OCI-LY3 (cell line): ENCODE data around the gene EIF1.
A peak's percentile ranks its signal among the peaks of the same experiment; 100 is the strongest.

Experiments used
- H2AFZ ChIP-seq: fragments of 200-600, 300-600 bp; shearing (Covaris generic); 2 replicates; pipeline ENCODE4 v1.6.0; 2014; ENCODE audit warnings: antibody characterized with exemption, low read depth, low read length
- H3K27ac ChIP-seq: fragments of 200-600, 300-600 bp; sonication (generic); 2 replicates; pipeline ENCODE4 v1.5.1; 2014; ENCODE audit warnings: mild to moderate bottlenecking, low read length, moderate library complexity, mixed read lengths
- H3K27me3 ChIP-seq: fragments of 200-600, 300-600 bp; sonication (generic); 2 replicates; pipeline ENCODE4 v1.6.1; 2014; ENCODE audit warnings: low read depth, low read length, mixed read lengths
- H3K36me3 ChIP-seq: fragments of 200-600, 300-600 bp; sonication (generic); replicated peaks from 2 replicates; pipeline ENCODE3; 2014; ENCODE audit warnings: low read depth, low read length, mixed read lengths
- H3K4me1 ChIP-seq: fragments of 300-600, 200-600 bp; sonication (generic); 2 replicates; pipeline ENCODE4 v1.6.1; 2014; ENCODE audit warnings: low read length, mixed read lengths
- H3K4me2 ChIP-seq: fragments of 200-600, 300-600 bp; sonication (generic); 2 replicates; pipeline ENCODE4 v1.6.1; 2014; ENCODE audit warnings: low read length, mixed read lengths
- H3K4me3 ChIP-seq: fragments of 300-600, 200-600 bp; sonication (generic); 2 replicates; pipeline ENCODE4 v1.5.1; 2014; ENCODE audit warnings: antibody characterized with exemption, mild to moderate bottlenecking, low read length, moderate library complexity
- H3K79me2 ChIP-seq: fragments of 300-600, 200-600 bp; shearing (Covaris generic); 2 replicates; pipeline ENCODE4 v1.6.1; 2014; ENCODE audit warnings: mild to moderate bottlenecking, low read length, mixed read lengths
- H3K9ac ChIP-seq: fragments of 300-600, 200-600 bp; shearing (Covaris generic); 2 replicates; pipeline ENCODE4 v1.6.0; 2014; ENCODE audit warnings: mild to moderate bottlenecking, low read length, moderate library complexity
- H3K9me3 ChIP-seq: fragments of 200-600, 300-600 bp; shearing (Covaris generic); 2 replicates; pipeline ENCODE4 v1.6.1; 2014; ENCODE audit warnings: low read length, mixed read lengths; ENCODE audit not compliant: insufficient read depth
- H4K20me1 ChIP-seq: fragments of 200-600, 300-600 bp; sonication (generic); 2 replicates; pipeline ENCODE4 v1.6.1; 2016; ENCODE audit warnings: low read length, mixed read lengths; ENCODE audit not compliant: insufficient read depth
- CTCF ChIP-seq: fragments of 200-600, 300-600 bp; sonication (generic); IDR thresholded peaks from 2 replicates; pipeline ENCODE4 v1.5.1; 2014; ENCODE audit warnings: antibody characterized with exemption, low read length, low read depth
- EZH2phosphoT487 ChIP-seq: fragments of 200-600 bp; shearing (Covaris generic); IDR thresholded peaks from 2 replicates; pipeline ENCODE4 v1.6.1; 2018; ENCODE audit warnings: antibody characterized with exemption, mixed run types, low read depth

The EIF1 gene

GRCh38 chr17:41664587-41665565 lies 23.8 kb upstream of the EIF1 start:
- no peaks in the 10 kb centered on the region for H4K20me1 ChIP-seq
- no peaks in the 10 kb centered on the region for H3K9me3 ChIP-seq
- peak overlapping the region; percentile 84 for H3K9ac ChIP-seq
- peak overlapping the region; percentile 71; the same call in 1 of the 2 replicates for H2AFZ ChIP-seq
- TF ChIP-seq CTCF (no peak), EZH2phosphoT487 (no peak)
- peaks cover 40% of the 10 kb centered on the region for H3K4me1 ChIP-seq
- peak overlapping the region; percentile 84 for H3K4me2 ChIP-seq
- H3K36me3 ChIP-seq = no peaks in the 10 kb centered on the region
- H3K27ac ChIP-seq = peak overlapping the region; percentile 99
- no peaks in the 10 kb centered on the region for H3K79me2 ChIP-seq
- peak overlapping the region; percentile 98 for H3K4me3 ChIP-seq
- H3K27me3 ChIP-seq = peaks cover 10% of the 10 kb centered on the region; the same call in 1 of the 2 replicates

- Histone ChIP-seq H3K9me3 (no peaks in the 10 kb centered on the region), H3K27ac (peak overlapping the region; percentile 99), H3K4me1 (peaks cover 48% of the 10 kb centered on the region), H4K20me1 (no peaks in the 10 kb centered on the region), H3K9ac (peak overlapping the region; percentile 84), H3K27me3 (peaks cover 10% of the 10 kb centered on the region; the same call in 1 of the 2 replicates), H3K79me2 (no peaks in the 10 kb centered on the region), H2AFZ (peak overlapping the region; percentile 91), H3K4me3 (peak overlapping the region; percentile 98), H3K4me2 (peak overlapping the region; percentile 84), H3K36me3 (no peaks in the 10 kb centered on the region)
- TF ChIP-seq CTCF (peak; percentile 82), EZH2phosphoT487 (no peak)
These were observed 23.0 kb upstream of the EIF1 start for GRCh38 chr17:41665566-41666236.

GRCh38 chr17:41666237-41666641 lies 22.4 kb upstream of the EIF1 start:
- peak overlapping the region; percentile 84 for H3K4me2 ChIP-seq
- H3K79me2 ChIP-seq = no peaks in the 10 kb centered on the region
- H3K27ac ChIP-seq = peak overlapping the region; percentile 99
- peak overlapping the region; percentile 84 for H3K9ac ChIP-seq
- no peaks in the 10 kb centered on the region for H3K9me3 ChIP-seq
- peaks cover 49% of the 10 kb centered on the region for H3K4me1 ChIP-seq
- peak overlapping the region; percentile 91 for H2AFZ ChIP-seq
- TF ChIP-seq CTCF (no peak), EZH2phosphoT487 (no peak)
- peaks cover 10% of the 10 kb centered on the region; the same call in 1 of the 2 replicates for H3K27me3 ChIP-seq
- H3K4me3 ChIP-seq = peak overlapping the region; percentile 98
- no peaks in the 10 kb centered on the region for H4K20me1 ChIP-seq
- H3K36me3 ChIP-seq = no peaks in the 10 kb centered on the region
